Measurements from ENCODE around the gene SUSD3.
A peak's percentile ranks its signal among the peaks of the same experiment; 100 is the strongest.

The SUSD3 gene

GRCh38 chr9:93077811-93078210 lies 19.3 kb downstream of the SUSD3 start:
- DNase-seq: no peak

GRCh38 chr9:93079371-93079770 lies 20.9 kb downstream of the SUSD3 start:
- DNase-seq: no peak

- DNase-seq: no peak
These were observed 21.9 kb downstream of the SUSD3 start for GRCh38 chr9:93080406-93080805.

GRCh38 chr9:93081081-93081529 lies 22.6 kb downstream of the SUSD3 start:
- DNase-seq: no peak

GRCh38 chr9:93081931-93082330 lies 23.4 kb downstream of the SUSD3 start:
- no peak for DNase-seq

GRCh38 chr9:93082841-93083411 lies 24.4 kb downstream of the SUSD3 start:
- no peak for DNase-seq

GRCh38 chr9:93083592-93084470 lies 25.3 kb downstream of the SUSD3 start:
- peak in 1 of 6 experiments; percentile 14 for DNase-seq

GRCh38 chr9:93084471-93084881 lies 26.0 kb downstream of the SUSD3 start:
- DNase-seq: no peak

GRCh38 chr9:93085676-93086075 lies 27.2 kb downstream of the SUSD3 start:
- DNase-seq: no peak

- DNase-seq: no peak
These were observed 28.1 kb downstream of the SUSD3 start for GRCh38 chr9:93086447-93087224.

GRCh38 chr9:93087971-93088655 lies 29.6 kb downstream of the SUSD3 start:
- DNase-seq: no peak

GRCh38 chr9:93088656-93089015 lies 30.1 kb downstream of the SUSD3 start:
- no peak for DNase-seq

- no peak for DNase-seq
These were observed 30.5 kb downstream of the SUSD3 start for GRCh38 chr9:93089024-93089423.

GRCh38 chr9:93089481-93089991 lies 31.0 kb downstream of the SUSD3 start:
- DNase-seq: no peak

GRCh38 chr9:93090091-93090655 lies 31.7 kb downstream of the SUSD3 start:
- no peak for DNase-seq

- no peak for DNase-seq
These were observed 32.6 kb downstream of the SUSD3 start for GRCh38 chr9:93091056-93091452.

GRCh38 chr9:93091453-93092081 lies 33.1 kb downstream of the SUSD3 start:
- DNase-seq: no peak

- DNase-seq: no peak
These were observed 33.9 kb downstream of the SUSD3 start for GRCh38 chr9:93092251-93092991.

GRCh38 chr9:93093127-93093876 lies 34.8 kb downstream of the SUSD3 start:
- no peak for DNase-seq

- DNase-seq: no peak
These were observed 35.6 kb downstream of the SUSD3 start for GRCh38 chr9:93093877-93094657.
